BJ (cell line): ENCODE measurements around the gene MAP7D2. TPM values are rescaled to one million over a fixed set of nuclear protein-coding genes. Genes with fewer than 3 reads are reported as not detected.

Source experiments
- CTCF ChIA-PET: fragments of 350-600 bp; formaldehyde crosslinking; extraction: SDS; loops from one replicate; lab custom pipeline; 2021; ENCODE audit warnings: antibody characterized with exemption, inconsistent platforms; lab: Yijun Ruan, JAX
- POLR2A ChIA-PET: fragments of 300-600 bp; sonication (Branson Sonifier 250); formaldehyde crosslinking; extraction: SDS; loops from one replicate; lab custom pipeline; 2021; ENCODE audit warnings: antibody characterized with exemption; lab: Charles Lee
- DNase-seq: peaks from one replicate; pipeline ENCODE4 v3.0.0-alpha.2; 2011; ENCODE audit warnings: low read depth
- H3K27me3 ChIP-seq: 2 replicates; pipeline ENCODE4 v1.6.0; 2011; ENCODE audit warnings: low read length; ENCODE audit not compliant: control insufficient read depth, insufficient read depth
- H3K36me3 ChIP-seq: 2 replicates; pipeline ENCODE4 v1.5.1; 2011; ENCODE audit warnings: low read length; ENCODE audit not compliant: control insufficient read depth, insufficient read depth
- H3K4me3 ChIP-seq: 2 replicates; pipeline ENCODE4 v1.5.1; 2011; ENCODE audit warnings: low read depth, mild to moderate bottlenecking, control low read depth, low read length
- polyA plus RNA-seq: library from polyadenylated mRNA; depleted of rRNA; stranded (reverse); fragments of >200 nt; gene quantifications from 2 replicates; pipeline ENCODE4 v1.2.3, GENCODE V29; 2011; rRNA removed
- small RNA-seq: library from RNA; depleted of rRNA; stranded (forward); fragments of <200 nt; gene quantifications from one replicate; pipeline ENCODE3, GENCODE V24; 2012; ENCODE audit warnings: low replicate concordance, low read depth; ENCODE audit not compliant: insufficient read length
- TF ChIP-seq, protein P1 (sequence below): IDR thresholded peaks from 2 replicates; pipeline ENCODE4 v1.5.1; 2011; ENCODE audit warnings: low read depth, mild to moderate bottlenecking, control low read depth, inconsistent platforms, low read length, moderate library complexity; ENCODE audit not compliant: insufficient read depth

MAP7D2 gene
- polyA plus RNA-seq, 1 experiment: 0.18 TPM

DNA sequence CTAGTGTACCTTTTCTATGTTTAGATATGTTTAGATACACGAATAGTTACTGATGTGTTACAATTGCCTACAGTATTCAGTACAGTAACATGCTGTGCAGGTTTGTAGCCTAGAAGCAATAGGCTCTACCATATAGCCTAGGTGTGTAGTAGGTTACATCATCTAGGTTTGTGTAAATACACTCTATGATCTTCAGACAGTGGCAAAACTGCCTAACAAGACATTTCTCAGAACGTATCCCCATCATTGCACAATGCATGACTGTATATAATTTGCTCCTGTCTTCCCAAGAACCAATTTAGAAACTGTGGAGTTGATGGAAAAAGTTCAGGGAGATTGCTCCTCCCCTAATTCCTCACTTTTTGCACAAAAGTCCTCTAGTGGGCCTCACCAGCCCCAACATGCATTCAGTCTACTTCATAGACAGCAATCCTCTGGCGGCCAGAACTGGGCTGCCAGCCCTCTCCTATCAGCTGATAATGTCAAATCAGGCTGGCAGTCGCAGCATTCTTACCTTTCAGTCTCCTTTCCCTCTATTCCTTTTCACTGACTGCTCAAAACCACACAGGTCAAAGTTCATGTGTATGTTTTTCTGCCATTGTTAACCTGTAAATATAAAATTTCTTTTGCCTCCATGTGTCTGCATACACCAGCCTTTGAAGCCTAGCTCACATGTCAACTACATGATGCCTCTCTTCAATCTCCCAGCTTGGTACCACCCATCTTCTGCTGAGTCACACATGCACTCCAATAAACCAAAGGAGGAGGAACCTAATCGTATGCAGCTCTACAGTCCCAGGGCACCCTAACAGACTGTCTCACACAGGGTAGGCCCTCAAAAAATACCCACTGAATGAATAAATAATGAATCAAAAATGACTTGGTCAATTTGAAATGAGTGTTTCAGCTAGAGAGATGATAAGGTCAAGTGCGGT, 157.9 kb downstream of the MAP7D2 start:
- no peak for DNase-seq
- TF ChIP-seq, protein P1, sequence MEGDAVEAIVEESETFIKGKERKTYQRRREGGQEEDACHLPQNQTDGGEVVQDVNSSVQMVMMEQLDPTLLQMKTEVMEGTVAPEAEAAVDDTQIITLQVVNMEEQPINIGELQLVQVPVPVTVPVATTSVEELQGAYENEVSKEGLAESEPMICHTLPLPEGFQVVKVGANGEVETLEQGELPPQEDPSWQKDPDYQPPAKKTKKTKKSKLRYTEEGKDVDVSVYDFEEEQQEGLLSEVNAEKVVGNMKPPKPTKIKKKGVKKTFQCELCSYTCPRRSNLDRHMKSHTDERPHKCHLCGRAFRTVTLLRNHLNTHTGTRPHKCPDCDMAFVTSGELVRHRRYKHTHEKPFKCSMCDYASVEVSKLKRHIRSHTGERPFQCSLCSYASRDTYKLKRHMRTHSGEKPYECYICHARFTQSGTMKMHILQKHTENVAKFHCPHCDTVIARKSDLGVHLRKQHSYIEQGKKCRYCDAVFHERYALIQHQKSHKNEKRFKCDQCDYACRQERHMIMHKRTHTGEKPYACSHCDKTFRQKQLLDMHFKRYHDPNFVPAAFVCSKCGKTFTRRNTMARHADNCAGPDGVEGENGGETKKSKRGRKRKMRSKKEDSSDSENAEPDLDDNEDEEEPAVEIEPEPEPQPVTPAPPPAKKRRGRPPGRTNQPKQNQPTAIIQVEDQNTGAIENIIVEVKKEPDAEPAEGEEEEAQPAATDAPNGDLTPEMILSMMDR: no peak
- ChIA-PET CTCF (no interaction called here), POLR2A (no interaction called here)
- H3K27me3 ChIP-seq: no peaks in the 10 kb centered on the region
- no peak overlapping the region for H3K4me3 ChIP-seq
- H3K36me3 ChIP-seq: no peaks in the 10 kb centered on the region

DNA sequence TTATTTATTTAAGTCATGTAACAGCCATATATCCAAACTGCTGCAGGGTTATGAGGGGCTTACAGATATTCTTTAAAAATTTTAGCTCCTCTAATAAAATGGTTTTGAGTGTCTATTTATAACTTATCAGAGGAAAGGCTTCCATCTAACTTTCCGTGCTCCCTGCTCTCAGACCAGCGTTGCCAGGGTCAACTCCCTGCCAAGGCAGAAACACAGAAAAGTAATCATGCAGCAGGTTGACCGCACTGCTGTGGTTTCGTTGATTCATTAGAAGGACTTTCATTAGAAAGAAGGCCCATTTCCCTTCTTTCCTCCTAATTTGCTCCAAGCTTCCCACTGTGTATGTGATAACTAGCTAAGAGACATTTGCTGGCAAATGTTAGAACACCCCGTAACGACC, 159.8 kb downstream of the MAP7D2 start:
- CTCF ChIA-PET: interaction anchor here (1.1 kb wide), 2 partner anchors 31 to 111 kb away, joined by 3 to 4 read pairs; no protein-coding TSS in a partner anchor
- POLR2A ChIA-PET: no interaction called here
- no peak for DNase-seq
- no peaks in the 10 kb centered on the region for H3K27me3 ChIP-seq
- no peak overlapping the region for H3K4me3 ChIP-seq
- no peaks in the 10 kb centered on the region for H3K36me3 ChIP-seq
- TF ChIP-seq, protein P1: no peak

Small RNAs within 50 kb of the gene (small RNA-seq; reads per million reads assigned to genes)
- gene MIR23C (26.1 reads per million, percentile 85 among the genes with 10 or more reads in this experiment), gene RF00019 (not detected), gene RF00493 (not detected), gene RF00494 (not detected)

Other genes starting within 250 kb of the MAP7D2 start
- 23.5 and 32.7 TPM in 2 replicates for gene SH3KBP1, start 229.3 kb downstream of the MAP7D2 start, polyA plus RNA-seq
- 0.63 and 1.7 TPM in 2 replicates for gene BCLAF3, start 125.8 kb downstream of the MAP7D2 start, polyA plus RNA-seq
- 12.8 and 42.0 TPM in 2 replicates for gene EIF1AX, start 24.9 kb upstream of the MAP7D2 start, polyA plus RNA-seq
- 15.4 and 28.0 TPM in 2 replicates for gene RPS6KA3, start 150.0 kb upstream of the MAP7D2 start, polyA plus RNA-seq